ENCODE measurements around the gene KATNAL2.
A peak's percentile ranks its signal among the peaks of the same experiment; 100 is the strongest.

The KATNAL2 gene

GRCh38 chr18:47035156-47035671 is 117.8 kb downstream of the KATNAL2 start, which contains the start of gene ELOA2:
Gene ELOA2 (minus strand): TSS chr18:47035621. CDS start chr18:47035264, 357 bp downstream.
- no peak for FAIRE-seq

- FAIRE-seq, result peak; percentile 86
Observed at GRCh38 chr18:47036298-47036874, 119.0 kb downstream of the KATNAL2 start.

- FAIRE-seq, result no peak
Observed at GRCh38 chr18:47036927-47037578, 119.7 kb downstream of the KATNAL2 start.

GRCh38 chr18:47040982-47041381 is 123.6 kb downstream of the KATNAL2 start:
- no peak for FAIRE-seq

GRCh38 chr18:47050468-47050867 is 133.1 kb downstream of the KATNAL2 start:
- peak; percentile 94 for FAIRE-seq

GRCh38 chr18:47054369-47054768 is 137.0 kb downstream of the KATNAL2 start:
- FAIRE-seq, result no peak

GRCh38 chr18:47062471-47062870 is 145.1 kb downstream of the KATNAL2 start:
- FAIRE-seq, result no peak

- no peak for FAIRE-seq
Observed at GRCh38 chr18:47063096-47063495, 145.7 kb downstream of the KATNAL2 start.

GRCh38 chr18:47067648-47068047 is 150.2 kb downstream of the KATNAL2 start:
- FAIRE-seq, result no peak

GRCh38 chr18:47075098-47075883 is 157.9 kb downstream of the KATNAL2 start:
- FAIRE-seq, result no peak

- no peak for FAIRE-seq
Observed at GRCh38 chr18:47077111-47077510, 159.7 kb downstream of the KATNAL2 start.

- FAIRE-seq, result no peak
Observed at GRCh38 chr18:47080872-47081271, 163.5 kb downstream of the KATNAL2 start.

GRCh38 chr18:47081578-47081977 is 164.2 kb downstream of the KATNAL2 start:
- no peak for FAIRE-seq

GRCh38 chr18:47087676-47088075 is 170.3 kb downstream of the KATNAL2 start:
- FAIRE-seq, result no peak

GRCh38 chr18:47095810-47096209 is 178.4 kb downstream of the KATNAL2 start:
- FAIRE-seq, result no peak

- peak; percentile 30 for FAIRE-seq
Observed at GRCh38 chr18:47100212-47100831, 182.9 kb downstream of the KATNAL2 start.

- no peak for FAIRE-seq
Observed at GRCh38 chr18:47108373-47108772, 191.0 kb downstream of the KATNAL2 start.

GRCh38 chr18:47108998-47109405 is 191.6 kb downstream of the KATNAL2 start:
- FAIRE-seq, result no peak

GRCh38 chr18:47109720-47110119 is 192.3 kb downstream of the KATNAL2 start:
- FAIRE-seq, result no peak

- FAIRE-seq, result no peak
Observed at GRCh38 chr18:47110492-47111274, 193.3 kb downstream of the KATNAL2 start.

- FAIRE-seq, result no peak
Observed at GRCh38 chr18:47113796-47114540, 196.6 kb downstream of the KATNAL2 start.

GRCh38 chr18:47115205-47115604 is 197.8 kb downstream of the KATNAL2 start:
- no peak for FAIRE-seq
